Measurements from ENCODE around the gene NCKAP5L.
A peak's percentile ranks its signal among the peaks of the same experiment; 100 is the strongest.
"Not testable (repeated sequence)": the region's sequence is repeated elsewhere in the genome, so short reads cannot be mapped to it uniquely, and the experiment has no call there.

Gene NCKAP5L

GRCh38 chr12:49779581-49779980 lies 48.6 kb downstream of the NCKAP5L start:
- DNase-seq (ENCODE audit: low read depth), result no peak

GRCh38 chr12:49777800-49778748 lies 50.1 kb downstream of the NCKAP5L start:
- peak; percentile 34 for DNase-seq (ENCODE audit: low read depth)

DNA sequence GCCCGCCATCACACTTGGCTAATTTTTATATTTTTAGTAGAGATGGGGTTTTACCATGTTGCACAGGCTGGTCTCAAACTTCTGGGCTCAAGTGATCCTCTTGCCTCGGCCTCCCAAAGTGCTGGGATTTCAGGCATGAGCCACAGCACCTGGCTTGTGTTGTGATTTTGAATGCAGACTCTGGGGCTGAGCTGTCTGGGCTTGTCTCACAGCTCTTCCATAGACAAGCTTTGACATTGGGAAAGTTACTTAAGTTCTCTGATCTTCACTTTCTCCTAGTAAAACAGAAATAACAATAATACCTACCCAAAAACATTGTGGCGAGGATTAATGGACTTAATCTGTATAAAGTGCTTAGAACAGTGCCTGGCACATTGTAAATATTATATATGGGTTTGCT lies 50.9 kb downstream of the NCKAP5L start:
- no peak for DNase-seq (ENCODE audit: low read depth)

- no peak for DNase-seq (ENCODE audit: low read depth)
Measured at GRCh38 chr12:49776858-49777257, 51.4 kb downstream of the NCKAP5L start.

GRCh38 chr12:49776413-49776812 lies 51.8 kb downstream of the NCKAP5L start:
- DNase-seq (ENCODE audit: low read depth), result peak; percentile 78

- DNase-seq (ENCODE audit: low read depth), result not testable (repeated sequence)
Measured at GRCh38 chr12:49773102-49773501, 55.1 kb downstream of the NCKAP5L start.

DNA sequence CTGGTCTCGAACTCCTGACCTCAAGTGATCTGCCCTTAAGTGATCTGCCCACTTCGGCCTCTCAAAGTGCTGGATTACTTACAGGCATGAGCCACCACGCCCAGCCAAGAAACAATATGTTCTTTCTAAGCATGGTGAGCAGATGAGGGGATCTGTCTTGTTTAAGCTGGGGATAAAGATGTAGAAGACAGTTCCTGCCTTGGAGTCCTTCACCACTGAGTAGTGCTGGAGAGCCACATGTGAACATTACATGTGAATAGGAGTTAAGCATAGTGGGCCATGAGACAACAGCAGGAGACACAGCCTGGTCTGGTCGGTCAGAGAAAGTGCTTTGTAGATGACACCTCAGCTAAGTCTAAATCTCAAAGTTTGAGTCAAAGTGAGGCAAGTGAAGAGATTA lies 60.9 kb downstream of the NCKAP5L start:
- DNase-seq (ENCODE audit: low read depth), result no peak

DNA sequence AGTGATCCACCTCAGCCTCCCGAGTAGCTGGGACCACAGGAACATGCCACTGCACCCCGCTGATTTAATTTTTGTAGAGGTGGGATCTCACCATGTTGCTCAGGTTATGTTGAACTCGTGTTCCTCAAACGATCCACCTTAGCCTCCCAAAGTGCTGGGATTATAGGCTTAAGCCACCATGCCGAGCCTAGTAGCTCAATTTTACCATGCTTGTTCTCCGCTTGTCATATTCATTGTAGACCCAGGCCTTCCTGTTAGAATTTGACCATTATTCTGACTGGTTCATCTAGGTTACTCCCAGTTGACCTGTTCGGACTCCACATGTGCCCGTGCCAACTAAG lies 62.1 kb downstream of the NCKAP5L start:
- no peak for DNase-seq (ENCODE audit: low read depth)

GRCh38 chr12:49764126-49764525 lies 64.1 kb downstream of the NCKAP5L start:
- no peak for DNase-seq (ENCODE audit: low read depth)

- DNase-seq (ENCODE audit: low read depth), result peak; percentile 50
Measured at GRCh38 chr12:49763006-49763591, 65.1 kb downstream of the NCKAP5L start.

DNA sequence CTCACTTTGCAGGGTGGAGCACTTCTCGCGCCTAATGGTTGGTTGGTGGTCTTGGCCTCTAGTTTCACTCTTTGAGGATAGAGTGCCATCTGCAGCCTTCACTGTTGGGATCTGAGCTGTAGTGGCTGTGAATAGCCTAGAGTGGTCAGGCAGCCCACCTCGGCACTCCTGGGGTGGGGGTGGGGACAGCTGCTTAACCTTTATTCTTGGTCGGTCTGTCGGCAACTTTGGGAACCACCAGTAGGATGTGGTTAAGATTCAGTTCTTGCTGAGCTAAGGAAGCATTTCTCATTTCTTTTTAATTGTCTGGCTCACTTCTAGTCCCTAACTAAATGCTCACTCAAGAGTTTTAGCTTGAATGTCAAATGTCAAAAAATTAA lies 65.8 kb downstream of the NCKAP5L start:
- no peak for DNase-seq (ENCODE audit: low read depth)

DNA sequence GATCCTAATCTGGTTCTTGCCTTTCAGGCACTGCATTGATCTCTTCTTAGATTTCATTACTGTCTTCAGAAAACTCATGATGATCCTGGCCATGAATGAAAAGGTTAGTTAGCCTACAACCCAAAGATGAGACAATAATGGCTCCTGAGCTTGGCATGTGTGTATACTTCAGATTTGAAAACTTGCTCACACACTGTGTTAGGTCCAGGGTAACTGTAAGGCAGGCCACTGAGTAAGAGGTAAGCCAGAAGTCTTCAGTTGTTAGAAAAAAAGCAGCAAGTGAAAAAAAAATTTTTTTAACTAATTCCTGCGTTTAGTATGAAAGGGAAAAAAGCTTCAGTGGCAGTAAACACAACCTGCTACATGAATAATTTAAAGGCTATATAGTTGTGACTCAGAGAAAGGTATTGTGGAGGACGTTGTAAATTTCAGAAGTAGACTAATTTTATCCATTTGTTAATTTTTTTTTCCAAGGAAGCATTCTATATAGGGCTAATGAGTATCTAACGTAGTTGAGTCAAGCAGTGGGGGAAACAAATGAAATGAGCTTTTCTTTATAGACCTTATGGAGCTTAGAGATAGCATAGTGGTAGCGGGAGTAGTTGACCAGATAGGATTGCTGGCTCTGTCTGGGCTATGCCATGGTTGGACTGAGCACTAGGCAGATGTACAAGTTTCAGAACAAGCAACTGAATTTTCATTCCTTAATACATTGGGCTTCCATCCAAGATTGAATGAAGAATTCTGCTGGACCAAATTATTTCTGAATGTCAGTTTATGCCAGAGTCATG lies 66.3 kb downstream of the NCKAP5L start:
- DNase-seq (ENCODE audit: low read depth), result no peak

DNA sequence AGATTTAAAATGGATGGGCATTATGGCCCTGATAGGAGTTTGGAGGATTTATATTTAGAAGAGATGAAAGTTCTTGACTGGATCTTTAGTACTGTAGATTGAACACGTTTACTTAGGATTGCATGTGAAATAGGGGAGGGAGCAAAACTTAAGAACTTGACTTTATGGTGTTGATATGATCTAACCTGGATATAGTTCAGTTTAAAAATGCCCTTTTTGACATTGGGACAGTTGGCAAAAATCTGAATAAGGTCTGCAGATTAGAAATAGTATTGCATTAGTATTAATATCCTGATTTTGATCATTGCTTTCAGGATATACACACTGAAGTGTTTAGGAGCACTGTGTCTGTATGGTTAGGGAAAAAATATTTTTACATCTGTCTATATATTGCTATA lies 77.2 kb downstream of the NCKAP5L start:
- DNase-seq (ENCODE audit: low read depth), result no peak

- DNase-seq (ENCODE audit: low read depth), result peak; percentile 89
Measured at GRCh38 chr12:49750027-49750995, 77.9 kb downstream of the NCKAP5L start.

GRCh38 chr12:49748800-49749199 lies 79.4 kb downstream of the NCKAP5L start:
- DNase-seq (ENCODE audit: low read depth), result no peak

GRCh38 chr12:49748306-49748705 lies 79.9 kb downstream of the NCKAP5L start:
- peak; percentile 43 for DNase-seq (ENCODE audit: low read depth)

DNA sequence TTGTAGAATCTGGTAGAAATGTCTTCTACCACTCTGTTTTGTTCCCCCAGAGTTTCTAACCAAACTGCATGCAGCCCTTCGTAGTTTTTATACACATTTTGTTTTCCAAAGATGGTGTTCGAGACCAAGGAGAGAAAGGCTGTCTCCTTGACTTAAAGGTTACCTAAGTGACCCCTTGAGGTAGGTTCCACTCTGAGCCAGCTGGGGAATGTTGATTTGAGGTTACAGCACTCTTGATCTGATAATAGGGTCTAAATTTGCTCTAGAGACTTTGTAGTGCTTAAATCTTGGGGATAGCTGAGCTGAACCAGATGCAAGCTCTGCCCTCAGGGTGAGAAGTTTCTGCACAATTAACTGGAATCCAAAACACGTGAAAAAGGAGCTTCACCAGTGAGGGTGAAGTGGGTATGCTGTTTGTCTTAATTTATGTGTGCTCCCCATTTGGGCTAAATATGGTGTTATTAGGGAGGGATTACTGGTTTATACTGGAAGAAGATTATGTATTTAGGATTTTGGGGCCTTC lies 83.8 kb downstream of the NCKAP5L start:
- DNase-seq (ENCODE audit: low read depth), result no peak

- DNase-seq (ENCODE audit: low read depth), result peak; percentile 86
Measured at GRCh38 chr12:49741882-49742620, 86.2 kb downstream of the NCKAP5L start.
